GM18861 (cell line): ENCODE data around the gene BTBD18.
"Not testable (repeated sequence)": the region's sequence is repeated elsewhere in the genome, so short reads cannot be mapped to it uniquely, and the experiment has no call there.

Source experiments
- ATAC-seq: cut with Tn5 transposase; IDR thresholded peaks from one replicate; pipeline ENCODE4 v1.9.1; 2021; ENCODE audit not compliant: unreplicated experiment

The BTBD18 gene

DNA sequence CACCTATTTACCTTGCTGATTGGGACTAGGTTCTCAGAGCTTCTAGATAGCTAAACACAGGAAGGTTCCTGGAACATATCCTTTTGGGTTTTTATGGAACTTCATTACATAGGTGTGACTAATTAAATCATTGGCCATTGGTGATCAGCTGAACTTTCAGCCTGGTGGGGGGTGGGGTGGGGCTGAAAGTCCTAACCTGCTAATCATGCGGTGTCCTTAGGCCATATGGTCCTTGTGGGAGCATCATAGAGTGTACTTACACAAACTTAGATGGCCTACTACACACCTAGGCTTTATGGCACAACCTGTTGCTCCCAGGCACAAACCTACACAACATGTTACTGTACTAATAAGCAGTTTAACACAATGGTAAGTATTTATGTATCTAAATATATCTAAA lies 19.0 kb downstream of the BTBD18 start:
- ATAC-seq: no peak

DNA sequence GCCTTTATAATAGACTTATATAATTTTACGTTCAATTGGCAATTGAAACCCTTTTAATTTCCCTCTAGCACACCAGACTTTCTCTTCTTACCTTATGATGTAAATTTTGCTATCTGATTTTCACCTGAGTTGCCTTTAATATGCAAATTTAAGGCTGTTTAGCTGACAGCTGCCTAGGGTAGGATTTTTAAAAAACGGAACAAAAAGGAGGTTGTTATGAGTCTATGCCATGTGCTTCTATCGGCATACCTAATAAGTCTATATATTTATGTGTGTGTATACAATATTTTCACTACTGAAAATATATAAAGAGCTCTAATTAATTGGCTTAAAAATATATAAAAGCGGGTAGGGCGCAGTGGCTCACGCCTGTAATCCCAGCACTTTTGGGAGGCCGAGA lies 22.1 kb downstream of the BTBD18 start:
- ATAC-seq: no peak

DNA sequence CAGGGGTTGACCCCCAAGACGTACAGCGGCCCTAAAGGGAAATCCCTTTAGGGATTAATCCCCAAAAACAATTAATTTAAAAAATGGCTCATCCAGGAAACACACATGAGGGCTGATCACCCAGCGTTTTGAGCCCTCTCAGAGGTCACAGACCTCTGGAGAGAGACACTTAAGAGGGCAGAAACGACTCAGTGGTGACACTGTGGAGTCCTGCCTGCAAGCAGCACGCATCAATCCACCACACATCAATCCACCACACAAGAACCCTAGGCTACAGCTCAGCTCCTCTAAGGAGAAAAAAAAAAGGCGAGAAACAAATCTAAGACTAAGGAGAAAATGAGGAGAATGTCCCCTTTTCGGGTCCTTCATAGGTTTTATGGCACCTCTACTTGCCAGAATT lies 22.8 kb downstream of the BTBD18 start:
- ATAC-seq: no peak

DNA sequence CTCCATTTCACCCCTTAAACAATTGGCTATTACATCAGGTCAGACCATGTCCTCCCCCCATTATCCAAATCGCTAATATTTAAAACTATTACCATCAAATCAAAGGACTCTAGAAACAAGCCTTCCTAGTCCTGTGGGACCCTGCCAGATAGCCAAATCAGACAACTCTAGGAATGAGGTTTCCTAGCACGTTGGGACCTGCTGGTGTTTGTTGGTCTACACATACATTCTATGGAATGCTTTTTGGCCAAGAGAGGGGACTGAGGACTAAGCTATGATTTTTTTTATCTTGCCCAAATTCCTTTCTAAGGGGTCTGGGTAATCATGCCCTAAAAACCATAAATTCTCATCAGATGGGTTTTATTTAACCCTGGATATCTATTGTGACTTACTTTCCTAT lies 24.4 kb downstream of the BTBD18 start:
- ATAC-seq: no peak

DNA sequence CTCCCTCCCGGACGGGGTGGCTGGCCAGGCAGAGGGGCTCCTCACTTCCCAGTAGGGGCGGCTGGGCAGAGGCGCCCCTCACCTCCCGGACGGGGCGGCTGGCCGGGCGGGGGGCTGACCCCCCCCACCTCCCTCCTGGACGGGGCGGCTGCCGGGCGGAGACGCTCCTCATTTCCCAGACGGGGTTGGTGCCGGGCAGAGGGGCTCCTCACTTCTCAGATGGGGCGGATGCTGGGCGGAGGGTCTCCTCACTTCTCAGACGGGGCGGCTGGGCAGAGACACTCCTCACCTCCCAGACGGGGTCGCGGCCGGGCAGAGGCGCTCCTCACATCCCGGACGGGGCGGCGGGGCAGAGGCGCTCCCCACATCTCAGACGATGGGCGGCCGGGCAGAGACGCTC lies 34.9 kb downstream of the BTBD18 start:
- not testable (repeated sequence) for ATAC-seq

DNA sequence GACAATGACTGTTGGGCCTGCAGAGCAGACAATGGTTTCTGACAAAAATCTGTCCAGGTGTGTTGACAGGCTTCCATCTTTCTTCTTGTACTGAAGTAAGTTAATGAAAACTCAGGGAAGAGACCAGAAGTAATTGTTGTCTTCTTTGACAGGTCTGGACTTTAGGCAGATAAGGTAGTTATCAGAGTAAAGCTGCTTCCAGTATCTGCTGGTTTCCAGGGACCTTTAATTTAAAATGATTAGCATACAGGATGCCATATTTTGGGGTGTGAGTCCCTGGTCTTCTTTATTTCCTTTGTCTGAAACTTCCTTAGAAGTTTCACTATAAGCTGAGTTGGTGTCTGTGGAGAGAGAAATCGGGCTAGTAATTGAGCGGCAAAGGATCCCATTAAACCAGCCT lies 37.8 kb downstream of the BTBD18 start:
- no peak for ATAC-seq

DNA sequence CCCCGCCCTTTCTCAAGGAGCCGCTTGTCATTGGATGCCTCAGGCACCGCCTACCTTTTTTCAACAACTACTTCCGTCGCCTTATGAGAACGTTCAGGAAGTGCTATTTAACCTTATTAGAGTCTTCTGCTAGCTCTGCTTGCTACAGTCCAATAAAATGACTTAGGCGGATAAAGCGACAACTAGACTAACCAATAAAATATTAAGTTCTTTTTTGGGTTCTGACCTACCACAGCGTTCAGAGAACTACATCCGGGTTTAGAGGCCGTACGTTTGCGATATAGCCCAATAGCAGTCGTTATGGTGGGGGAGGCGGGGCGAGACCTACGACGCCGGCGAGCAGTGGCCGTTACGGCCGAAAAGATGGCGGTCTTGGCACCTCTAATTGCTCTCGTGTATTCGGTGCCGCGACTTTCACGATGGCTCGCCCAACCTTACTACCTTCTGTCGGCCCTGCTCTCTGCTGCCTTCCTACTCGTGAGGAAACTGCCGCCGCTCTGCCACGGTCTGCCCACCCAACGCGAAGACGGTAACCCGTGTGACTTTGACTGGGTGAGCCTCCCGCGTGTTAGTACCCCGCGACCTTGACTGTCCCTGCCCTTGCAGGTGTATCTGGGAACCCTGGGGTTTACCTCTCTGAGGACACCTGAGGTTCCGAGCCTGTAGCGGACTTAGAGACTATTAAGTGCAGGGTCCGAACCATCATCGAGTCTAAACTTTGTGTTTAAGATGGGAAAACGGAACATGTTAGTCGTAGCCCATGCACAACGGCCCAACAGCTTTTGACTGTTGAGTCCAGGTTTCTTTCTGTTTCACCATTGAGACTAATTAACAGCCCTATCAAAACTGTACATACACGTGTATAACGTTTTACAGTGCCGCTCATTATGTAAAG lies 39.1 kb downstream of the BTBD18 start, which contains the start of gene TMX2:
Gene TMX2 (plus strand): TSS at position 338 of the 895 bp plus-strand sequence. CDS start 26 bp downstream, at position 364.
- ATAC-seq: peak; percentile 97

DNA sequence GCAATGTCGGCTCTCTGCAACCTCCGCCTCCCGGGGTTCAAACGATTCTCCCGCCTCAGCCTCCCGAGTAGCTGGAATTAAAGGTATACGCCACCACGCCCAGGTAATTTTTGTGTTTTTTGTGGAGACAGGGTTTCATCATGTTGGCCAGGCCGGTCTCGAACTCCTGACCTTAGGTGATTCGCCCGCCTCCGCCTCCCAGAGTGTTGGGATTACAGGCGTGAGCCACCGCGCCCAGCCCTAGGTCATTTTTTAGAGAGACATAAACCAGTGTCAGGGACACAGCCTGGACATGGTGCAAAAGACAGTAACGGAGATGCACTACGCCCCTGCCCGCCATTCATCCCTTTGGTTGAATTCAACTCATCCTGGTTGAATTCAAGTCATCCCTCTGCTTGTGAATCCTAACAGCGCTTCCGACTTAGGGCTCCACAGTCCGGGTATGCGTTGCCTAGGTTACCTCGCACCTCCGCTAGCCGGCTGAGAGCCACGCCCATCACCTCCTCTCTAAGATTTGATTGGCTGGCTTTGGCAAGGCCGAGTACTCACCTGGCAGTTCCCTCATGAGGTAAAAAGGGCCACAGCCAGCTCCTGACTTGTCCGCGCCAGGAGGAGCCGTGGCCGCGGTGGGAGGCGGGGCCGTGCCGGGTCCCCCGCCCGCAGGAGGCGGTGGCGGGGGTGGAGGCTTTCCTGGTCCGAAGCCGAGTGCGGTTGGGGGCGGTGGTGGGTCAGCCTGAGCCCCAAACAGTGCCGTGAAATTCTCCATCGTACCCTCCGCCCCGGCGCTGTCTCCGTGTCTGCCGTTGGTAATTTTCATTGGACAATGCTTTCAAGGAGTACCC lies 40.0 kb downstream of the BTBD18 start, which contains the start of gene MED19:
Gene MED19 (minus strand): TSS at position 802 of the 842 bp plus-strand sequence. CDS start 36 bp downstream, at position 766.
- peak; percentile 22 for ATAC-seq

DNA sequence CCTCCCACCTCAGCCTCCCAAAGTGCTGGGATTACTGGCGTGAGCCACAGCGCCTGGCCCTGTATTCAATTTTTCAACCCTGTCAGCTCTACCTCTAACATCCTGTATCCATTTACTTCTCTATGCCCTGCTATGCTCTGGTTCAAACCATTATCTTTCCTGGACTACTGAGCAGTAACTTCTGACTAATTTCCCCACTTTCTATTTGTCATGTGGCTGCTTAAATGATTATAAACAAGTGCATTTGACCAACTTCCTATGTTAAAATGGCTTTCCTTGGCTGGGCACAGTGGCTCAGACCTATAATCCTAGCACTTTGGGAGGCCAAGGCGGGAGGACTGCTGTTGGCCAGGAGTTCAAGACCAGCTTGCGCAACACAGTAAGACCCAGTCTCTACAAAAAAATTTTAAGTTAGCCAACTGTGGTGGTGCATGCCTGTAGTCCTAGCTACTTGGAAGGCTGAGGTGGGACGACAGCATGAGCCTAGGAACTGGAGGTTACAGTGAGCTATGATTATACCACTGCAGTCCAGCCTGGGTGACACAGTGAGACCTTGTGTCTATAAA lies 41.7 kb downstream of the BTBD18 start:
- ATAC-seq: no peak

DNA sequence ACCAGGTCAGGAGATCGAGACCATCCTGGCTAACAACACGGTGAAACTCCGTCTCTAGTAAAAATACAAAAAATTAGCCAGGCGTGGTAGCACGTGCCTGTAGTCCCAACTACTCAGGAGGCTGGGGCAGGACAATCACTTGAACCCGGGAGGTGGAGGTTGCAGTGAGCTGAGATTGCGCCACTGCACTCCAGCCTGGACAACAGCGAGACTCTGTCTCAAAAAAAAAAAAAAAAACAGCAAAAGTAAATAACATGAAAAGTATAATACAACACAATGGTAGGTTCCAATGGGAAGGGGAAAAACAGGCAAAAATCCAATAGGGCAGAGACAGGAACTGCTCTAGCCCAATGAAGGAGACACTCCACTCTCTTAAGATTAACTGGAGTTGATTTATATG lies 46.2 kb downstream of the BTBD18 start:
- ATAC-seq: not testable (repeated sequence)

DNA sequence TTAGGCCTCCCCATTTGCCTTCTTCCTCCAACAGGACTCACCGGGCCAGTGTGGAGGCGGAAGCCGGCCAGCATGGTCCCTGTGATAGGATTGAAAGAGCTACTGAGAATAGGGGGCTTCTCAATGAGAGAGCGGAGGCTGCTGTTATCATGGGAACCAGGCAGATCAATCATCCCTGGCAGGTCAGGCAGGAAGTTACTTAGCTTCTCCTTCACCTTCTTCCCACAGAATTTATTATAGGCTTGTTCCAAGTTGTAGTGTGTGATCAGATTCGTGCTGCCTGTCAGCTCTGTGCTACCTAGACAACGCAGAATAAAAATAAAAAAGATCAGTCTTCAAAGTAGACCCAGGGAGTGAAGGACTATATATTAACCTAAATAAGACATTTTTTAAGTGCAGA lies 46.7 kb downstream of the BTBD18 start:
- no peak for ATAC-seq

DNA sequence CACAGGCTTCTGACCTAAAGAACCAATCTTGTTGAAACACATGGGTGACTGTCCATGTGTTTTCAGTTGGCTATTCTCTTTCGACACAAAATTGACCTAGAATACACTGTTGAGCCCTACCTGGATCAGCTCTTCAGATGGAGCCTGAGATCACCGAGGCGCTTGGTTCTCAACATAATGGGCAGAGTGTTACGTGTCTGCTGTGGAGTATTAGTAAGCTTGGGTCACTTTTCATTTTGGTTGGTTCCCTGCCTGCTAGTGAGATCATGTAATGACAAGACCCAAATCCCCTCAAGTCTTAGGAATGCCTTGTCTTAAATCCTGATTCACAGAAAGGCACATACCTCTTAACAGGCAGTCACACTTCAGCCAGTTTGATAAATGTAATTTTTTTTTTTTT lies 48.3 kb downstream of the BTBD18 start:
- no peak for ATAC-seq

DNA sequence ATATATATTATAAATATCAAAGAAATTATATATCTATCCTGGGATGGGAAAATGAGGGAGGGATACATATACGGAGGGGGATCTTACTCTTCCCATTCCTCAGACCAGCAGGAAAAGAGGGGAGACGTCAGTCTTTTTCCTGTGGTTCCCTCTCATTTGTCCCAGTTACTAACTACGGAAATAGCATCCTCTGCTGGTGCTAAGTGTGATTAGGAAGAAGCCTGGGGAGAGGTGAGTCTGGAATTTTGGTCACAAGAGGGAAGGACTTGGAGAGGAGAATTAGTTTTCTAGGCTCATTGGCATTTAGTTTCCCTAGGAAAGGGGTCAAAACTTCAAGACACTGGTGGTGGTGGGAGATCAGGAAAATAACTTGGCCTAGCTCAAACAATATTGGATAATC lies 51.2 kb downstream of the BTBD18 start:
- no peak for ATAC-seq

DNA sequence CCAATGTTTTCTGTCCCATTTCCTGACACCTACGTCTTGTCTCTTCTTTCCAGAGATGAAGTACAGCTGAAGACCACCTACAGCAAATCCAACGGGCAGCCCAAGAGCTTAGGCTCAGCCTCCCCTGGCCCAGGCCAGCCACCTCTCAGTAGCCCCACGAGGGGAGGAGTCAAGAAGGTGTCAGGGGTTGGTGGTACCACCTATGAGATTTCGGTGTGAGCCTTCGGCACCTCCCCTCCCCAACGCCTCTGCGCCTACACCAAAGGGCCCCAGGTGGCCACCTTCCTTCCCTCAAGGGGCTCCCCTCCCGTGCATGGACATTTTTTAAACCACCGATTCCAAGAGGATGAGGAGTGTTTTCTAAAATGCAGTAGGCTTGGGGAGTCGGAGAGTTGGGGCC lies 51.8 kb downstream of the BTBD18 start:
- ATAC-seq: no peak

DNA sequence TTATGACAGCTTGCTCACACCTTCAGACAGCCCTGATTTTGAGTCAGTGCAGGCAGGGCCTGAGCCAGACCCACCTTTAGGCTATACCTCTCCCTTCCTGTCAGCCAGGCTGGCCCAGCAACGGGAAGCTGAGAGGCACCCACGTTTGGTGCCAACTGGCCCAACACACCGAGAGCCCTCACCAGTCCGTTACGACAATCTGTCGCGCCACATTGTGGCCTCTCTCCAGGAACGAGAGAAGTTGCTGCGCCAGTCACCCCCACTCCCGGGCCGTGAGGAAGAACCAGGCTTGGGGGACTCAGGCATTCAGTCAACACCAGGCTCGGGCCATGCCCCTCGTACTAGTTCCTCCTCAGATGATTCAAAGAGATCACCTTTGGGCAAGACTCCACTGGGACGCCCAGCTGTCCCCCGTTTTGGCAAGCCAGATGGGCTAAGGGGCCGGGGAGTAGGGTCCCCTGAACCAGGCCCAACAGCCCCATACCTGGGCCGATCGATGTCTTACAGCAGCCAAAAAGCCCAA lies 52.7 kb downstream of the BTBD18 start:
- no peak for ATAC-seq
